ENCODE data around the gene NUP88. TPM values are rescaled to one million over a fixed set of nuclear protein-coding genes. Genes with fewer than 3 reads are reported as not detected.

Gene NUP88
- total RNA-seq, 1 experiment from 2014 or later = 50.5 TPM

DNA sequence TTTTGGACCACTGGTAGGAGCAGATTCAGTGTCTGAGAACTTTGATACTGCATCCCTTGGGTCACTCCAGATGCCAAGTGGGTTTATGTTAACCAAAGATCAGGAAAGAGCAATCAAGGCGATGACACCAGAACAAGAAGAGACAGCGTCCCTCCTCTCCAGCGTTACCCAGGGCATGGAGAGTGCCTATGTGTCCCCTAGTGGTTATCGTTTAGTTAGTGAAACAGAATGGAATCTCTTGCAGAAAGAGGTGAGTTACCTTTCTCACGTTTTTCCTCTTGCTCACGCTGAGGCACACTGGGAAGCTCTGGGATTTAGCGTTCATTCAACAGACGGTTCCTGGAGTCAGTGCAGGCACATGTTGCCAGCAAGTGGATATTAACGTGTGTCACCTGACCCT lies 58.0 kb downstream of the NUP88 start:
- H3K27ac ChIP-seq (ENCODE audit: low read length) = no peak overlapping the region
- TF ChIP-seq SIN3A (IDR thresholded peaks at IDR 0.05; ENCODE audit: borderline replicate concordance, insufficient read depth, low read depth, low read length) = no peak
- TF ChIP-seq TCF7L2 (IDR thresholded peaks at IDR 0.05; ENCODE audit: low read depth, low read length) = no peak
- TF ChIP-seq POLR2AphosphoS5 (IDR thresholded peaks at IDR 0.05; ENCODE audit: low read depth, low read length) = no peak
- TF ChIP-seq, protein P1, sequence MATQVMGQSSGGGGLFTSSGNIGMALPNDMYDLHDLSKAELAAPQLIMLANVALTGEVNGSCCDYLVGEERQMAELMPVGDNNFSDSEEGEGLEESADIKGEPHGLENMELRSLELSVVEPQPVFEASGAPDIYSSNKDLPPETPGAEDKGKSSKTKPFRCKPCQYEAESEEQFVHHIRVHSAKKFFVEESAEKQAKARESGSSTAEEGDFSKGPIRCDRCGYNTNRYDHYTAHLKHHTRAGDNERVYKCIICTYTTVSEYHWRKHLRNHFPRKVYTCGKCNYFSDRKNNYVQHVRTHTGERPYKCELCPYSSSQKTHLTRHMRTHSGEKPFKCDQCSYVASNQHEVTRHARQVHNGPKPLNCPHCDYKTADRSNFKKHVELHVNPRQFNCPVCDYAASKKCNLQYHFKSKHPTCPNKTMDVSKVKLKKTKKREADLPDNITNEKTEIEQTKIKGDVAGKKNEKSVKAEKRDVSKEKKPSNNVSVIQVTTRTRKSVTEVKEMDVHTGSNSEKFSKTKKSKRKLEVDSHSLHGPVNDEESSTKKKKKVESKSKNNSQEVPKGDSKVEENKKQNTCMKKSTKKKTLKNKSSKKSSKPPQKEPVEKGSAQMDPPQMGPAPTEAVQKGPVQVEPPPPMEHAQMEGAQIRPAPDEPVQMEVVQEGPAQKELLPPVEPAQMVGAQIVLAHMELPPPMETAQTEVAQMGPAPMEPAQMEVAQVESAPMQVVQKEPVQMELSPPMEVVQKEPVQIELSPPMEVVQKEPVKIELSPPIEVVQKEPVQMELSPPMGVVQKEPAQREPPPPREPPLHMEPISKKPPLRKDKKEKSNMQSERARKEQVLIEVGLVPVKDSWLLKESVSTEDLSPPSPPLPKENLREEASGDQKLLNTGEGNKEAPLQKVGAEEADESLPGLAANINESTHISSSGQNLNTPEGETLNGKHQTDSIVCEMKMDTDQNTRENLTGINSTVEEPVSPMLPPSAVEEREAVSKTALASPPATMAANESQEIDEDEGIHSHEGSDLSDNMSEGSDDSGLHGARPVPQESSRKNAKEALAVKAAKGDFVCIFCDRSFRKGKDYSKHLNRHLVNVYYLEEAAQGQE (IDR thresholded peaks at IDR 0.05; ENCODE audit: insufficient read depth in 1 of 2, low read depth in 2 of 2, low read length in 1 of 2) = no peak
- TF ChIP-seq, protein P2, sequence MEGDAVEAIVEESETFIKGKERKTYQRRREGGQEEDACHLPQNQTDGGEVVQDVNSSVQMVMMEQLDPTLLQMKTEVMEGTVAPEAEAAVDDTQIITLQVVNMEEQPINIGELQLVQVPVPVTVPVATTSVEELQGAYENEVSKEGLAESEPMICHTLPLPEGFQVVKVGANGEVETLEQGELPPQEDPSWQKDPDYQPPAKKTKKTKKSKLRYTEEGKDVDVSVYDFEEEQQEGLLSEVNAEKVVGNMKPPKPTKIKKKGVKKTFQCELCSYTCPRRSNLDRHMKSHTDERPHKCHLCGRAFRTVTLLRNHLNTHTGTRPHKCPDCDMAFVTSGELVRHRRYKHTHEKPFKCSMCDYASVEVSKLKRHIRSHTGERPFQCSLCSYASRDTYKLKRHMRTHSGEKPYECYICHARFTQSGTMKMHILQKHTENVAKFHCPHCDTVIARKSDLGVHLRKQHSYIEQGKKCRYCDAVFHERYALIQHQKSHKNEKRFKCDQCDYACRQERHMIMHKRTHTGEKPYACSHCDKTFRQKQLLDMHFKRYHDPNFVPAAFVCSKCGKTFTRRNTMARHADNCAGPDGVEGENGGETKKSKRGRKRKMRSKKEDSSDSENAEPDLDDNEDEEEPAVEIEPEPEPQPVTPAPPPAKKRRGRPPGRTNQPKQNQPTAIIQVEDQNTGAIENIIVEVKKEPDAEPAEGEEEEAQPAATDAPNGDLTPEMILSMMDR (IDR thresholded peaks at IDR 0.05) = no peak
- ATAC-seq (no peak), DNase-seq (ENCODE audit: low read depth, low spot score) (no peak)
- no peaks in the 10 kb centered on the region for H3K27me3 ChIP-seq (ENCODE audit: control insufficient read depth, insufficient read depth, low read length)
- H3K9me3 ChIP-seq (ENCODE audit: control insufficient read depth, insufficient read depth, low read depth, low read length) = no peaks in the 10 kb centered on the region
- in situ Hi-C loops (cut with HindIII; ENCODE audit: low pct_unique_long_range_greater_than_20kb, low sequenced_read_pairs) = no loop called here
- ChIA-PET POLR2A (no interaction called here), CTCF (no interaction called here)
- intact Hi-C loops (cut with micrococcal nuclease; ENCODE audit: unreplicated experiment) = no loop called here
- H3K4me3 ChIP-seq (ENCODE audit: low read depth in 2 of 2, low read length in 2 of 2) = no peak overlapping the region
- no peaks in the 10 kb centered on the region for H3K4me1 ChIP-seq (ENCODE audit: control insufficient read depth, insufficient read depth, low read length)
- peaks cover 4% of the 10 kb centered on the region for H3K36me3 ChIP-seq (ENCODE audit: control insufficient read depth, insufficient read depth, low read length)
- BruUV-seq (replicated peaks) = no TSS peak

DNA sequence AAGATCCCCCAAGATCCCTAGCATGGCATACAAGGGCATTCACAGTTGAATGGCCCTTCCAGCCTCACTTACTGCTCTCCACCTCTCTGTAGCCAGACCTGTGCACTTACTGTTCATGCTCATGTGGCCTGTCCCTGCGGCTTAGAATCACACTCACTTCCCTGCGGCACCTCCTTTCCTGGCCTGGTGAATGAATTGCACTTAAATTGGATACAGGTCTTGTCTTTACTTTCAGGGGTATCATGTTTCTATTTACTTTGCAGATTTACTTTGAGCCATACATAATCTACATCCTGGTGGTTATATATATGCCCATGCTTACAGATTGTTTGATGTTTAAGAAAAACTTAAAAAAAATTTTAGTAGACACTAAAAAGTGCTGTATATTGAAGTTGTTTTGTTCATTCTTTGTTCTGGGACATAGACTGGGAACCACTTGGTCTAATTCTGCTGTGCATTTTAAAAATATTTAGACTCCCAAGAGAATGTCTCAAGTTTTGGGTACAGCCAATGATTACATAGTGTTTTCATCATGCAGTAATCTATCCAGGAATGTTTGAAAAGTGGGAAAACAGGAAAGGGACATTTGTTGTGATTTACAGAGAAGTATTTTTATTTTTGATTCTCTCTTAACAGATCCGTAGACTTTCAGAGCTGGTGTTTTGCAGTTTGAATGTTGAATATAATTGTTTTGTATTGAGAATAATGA lies 63.9 kb downstream of the NUP88 start:
- BruUV-seq (replicated peaks) = no TSS peak
- ATAC-seq (no peak), DNase-seq (ENCODE audit: low read depth, low spot score) (no peak)
- CTCF ChIA-PET = no interaction called here
- Histone ChIP-seq H3K27ac (ENCODE audit: low read length) (no peak overlapping the region), H3K4me1 (ENCODE audit: control insufficient read depth, insufficient read depth, low read length) (no peaks in the 10 kb centered on the region), H3K9me3 (ENCODE audit: control insufficient read depth, insufficient read depth, low read depth, low read length) (no peaks in the 10 kb centered on the region), H3K27me3 (ENCODE audit: control insufficient read depth, insufficient read depth, low read length) (no peaks in the 10 kb centered on the region), H3K36me3 (ENCODE audit: control insufficient read depth, insufficient read depth, low read length) (peaks cover 6% of the 10 kb centered on the region), H3K4me3 (ENCODE audit: low read depth in 2 of 2, low read length in 2 of 2) (no peak overlapping the region)
- intact Hi-C loops (cut with micrococcal nuclease; ENCODE audit: unreplicated experiment) = no loop called here
- TF ChIP-seq, protein P1 (IDR thresholded peaks at IDR 0.05; ENCODE audit: insufficient read depth in 1 of 2, low read depth in 2 of 2, low read length in 1 of 2) = no peak
- TF ChIP-seq, protein P2 (IDR thresholded peaks at IDR 0.05) = no peak
- TF ChIP-seq SIN3A (IDR thresholded peaks at IDR 0.05; ENCODE audit: borderline replicate concordance, insufficient read depth, low read depth, low read length) = no peak
- no peak for TF ChIP-seq TCF7L2 (IDR thresholded peaks at IDR 0.05; ENCODE audit: low read depth, low read length)
- TF ChIP-seq POLR2AphosphoS5 (IDR thresholded peaks at IDR 0.05; ENCODE audit: low read depth, low read length) = no peak
- in situ Hi-C loops (cut with HindIII; ENCODE audit: low pct_unique_long_range_greater_than_20kb, low sequenced_read_pairs) = no loop called here
- POLR2A ChIA-PET = no interaction called here

Data from Panc1 (cell line).